Measurements from ENCODE around the gene PCBD2.

DNA sequence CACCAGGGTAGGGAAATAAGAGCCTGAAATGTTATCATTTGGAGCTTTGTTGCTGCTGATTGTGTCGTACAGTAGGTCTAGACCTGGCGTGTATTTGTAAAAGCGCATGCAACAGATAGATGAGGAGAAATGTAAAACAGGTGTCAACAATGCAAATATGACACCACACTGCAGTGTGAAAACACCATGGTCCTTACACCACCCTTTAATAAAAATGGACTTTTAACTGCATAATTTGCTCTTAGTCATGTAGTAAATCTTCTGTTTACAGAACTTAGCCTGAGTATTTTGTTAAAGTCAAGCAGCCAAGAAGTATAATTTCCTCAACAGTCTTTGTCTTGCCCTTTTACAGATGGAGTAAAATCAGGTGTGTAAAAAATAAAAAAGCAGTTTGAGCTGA, 13.9 kb downstream of the PCBD2 start:
- TF ChIP-seq, protein P1, sequence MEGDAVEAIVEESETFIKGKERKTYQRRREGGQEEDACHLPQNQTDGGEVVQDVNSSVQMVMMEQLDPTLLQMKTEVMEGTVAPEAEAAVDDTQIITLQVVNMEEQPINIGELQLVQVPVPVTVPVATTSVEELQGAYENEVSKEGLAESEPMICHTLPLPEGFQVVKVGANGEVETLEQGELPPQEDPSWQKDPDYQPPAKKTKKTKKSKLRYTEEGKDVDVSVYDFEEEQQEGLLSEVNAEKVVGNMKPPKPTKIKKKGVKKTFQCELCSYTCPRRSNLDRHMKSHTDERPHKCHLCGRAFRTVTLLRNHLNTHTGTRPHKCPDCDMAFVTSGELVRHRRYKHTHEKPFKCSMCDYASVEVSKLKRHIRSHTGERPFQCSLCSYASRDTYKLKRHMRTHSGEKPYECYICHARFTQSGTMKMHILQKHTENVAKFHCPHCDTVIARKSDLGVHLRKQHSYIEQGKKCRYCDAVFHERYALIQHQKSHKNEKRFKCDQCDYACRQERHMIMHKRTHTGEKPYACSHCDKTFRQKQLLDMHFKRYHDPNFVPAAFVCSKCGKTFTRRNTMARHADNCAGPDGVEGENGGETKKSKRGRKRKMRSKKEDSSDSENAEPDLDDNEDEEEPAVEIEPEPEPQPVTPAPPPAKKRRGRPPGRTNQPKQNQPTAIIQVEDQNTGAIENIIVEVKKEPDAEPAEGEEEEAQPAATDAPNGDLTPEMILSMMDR (IDR thresholded peaks at IDR 0.05 in 2 of 3, conservative IDR thresholded peaks at IDR 0.05 in 1 of 3; ENCODE audit: borderline replicate concordance in 1 of 3, insufficient read depth in 1 of 3, low read depth in 2 of 3, low read length in 2 of 3) = no peak
- no peak for TF ChIP-seq POLR2AphosphoS5 (IDR thresholded peaks at IDR 0.05; ENCODE audit: low read depth, low read length)
- TF ChIP-seq EZH2 (IDR thresholded peaks at IDR 0.05) = no peak
- TF ChIP-seq YY1 (IDR thresholded peaks at IDR 0.05; ENCODE audit: extremely low read depth, insufficient replicate concordance, low read depth, low read length) = no peak
- TF ChIP-seq SIN3A (IDR thresholded peaks at IDR 0.05; ENCODE audit: low read depth) = no peak
- TF ChIP-seq SP1 (IDR thresholded peaks at IDR 0.05; ENCODE audit: low read depth) = no peak
- TF ChIP-seq, protein P2, sequence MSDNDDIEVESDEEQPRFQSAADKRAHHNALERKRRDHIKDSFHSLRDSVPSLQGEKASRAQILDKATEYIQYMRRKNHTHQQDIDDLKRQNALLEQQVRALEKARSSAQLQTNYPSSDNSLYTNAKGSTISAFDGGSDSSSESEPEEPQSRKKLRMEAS (IDR thresholded peaks at IDR 0.05) = no peak
- TF ChIP-seq, protein P3, sequence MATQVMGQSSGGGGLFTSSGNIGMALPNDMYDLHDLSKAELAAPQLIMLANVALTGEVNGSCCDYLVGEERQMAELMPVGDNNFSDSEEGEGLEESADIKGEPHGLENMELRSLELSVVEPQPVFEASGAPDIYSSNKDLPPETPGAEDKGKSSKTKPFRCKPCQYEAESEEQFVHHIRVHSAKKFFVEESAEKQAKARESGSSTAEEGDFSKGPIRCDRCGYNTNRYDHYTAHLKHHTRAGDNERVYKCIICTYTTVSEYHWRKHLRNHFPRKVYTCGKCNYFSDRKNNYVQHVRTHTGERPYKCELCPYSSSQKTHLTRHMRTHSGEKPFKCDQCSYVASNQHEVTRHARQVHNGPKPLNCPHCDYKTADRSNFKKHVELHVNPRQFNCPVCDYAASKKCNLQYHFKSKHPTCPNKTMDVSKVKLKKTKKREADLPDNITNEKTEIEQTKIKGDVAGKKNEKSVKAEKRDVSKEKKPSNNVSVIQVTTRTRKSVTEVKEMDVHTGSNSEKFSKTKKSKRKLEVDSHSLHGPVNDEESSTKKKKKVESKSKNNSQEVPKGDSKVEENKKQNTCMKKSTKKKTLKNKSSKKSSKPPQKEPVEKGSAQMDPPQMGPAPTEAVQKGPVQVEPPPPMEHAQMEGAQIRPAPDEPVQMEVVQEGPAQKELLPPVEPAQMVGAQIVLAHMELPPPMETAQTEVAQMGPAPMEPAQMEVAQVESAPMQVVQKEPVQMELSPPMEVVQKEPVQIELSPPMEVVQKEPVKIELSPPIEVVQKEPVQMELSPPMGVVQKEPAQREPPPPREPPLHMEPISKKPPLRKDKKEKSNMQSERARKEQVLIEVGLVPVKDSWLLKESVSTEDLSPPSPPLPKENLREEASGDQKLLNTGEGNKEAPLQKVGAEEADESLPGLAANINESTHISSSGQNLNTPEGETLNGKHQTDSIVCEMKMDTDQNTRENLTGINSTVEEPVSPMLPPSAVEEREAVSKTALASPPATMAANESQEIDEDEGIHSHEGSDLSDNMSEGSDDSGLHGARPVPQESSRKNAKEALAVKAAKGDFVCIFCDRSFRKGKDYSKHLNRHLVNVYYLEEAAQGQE (IDR thresholded peaks at IDR 0.05; ENCODE audit: low read depth) = no peak
- TF ChIP-seq TCF7L2 (IDR thresholded peaks at IDR 0.05; ENCODE audit: borderline replicate concordance, extremely low read depth, insufficient read depth, insufficient read length) = no peak
- no peak for TF ChIP-seq POLR2A (IDR thresholded peaks at IDR 0.05; ENCODE audit: borderline replicate concordance, extremely low read depth, insufficient read depth, insufficient read length)
- TF ChIP-seq FOSL1 (IDR thresholded peaks at IDR 0.05; ENCODE audit: low read depth) = no peak
- no peak for TF ChIP-seq RAD21 (IDR thresholded peaks at IDR 0.05; ENCODE audit: low read depth)

Measured in HCT116 (cell line).